LNCaP clone FGC (cell line): ENCODE results near the gene GFPT2.

Experiments used
- DNase-seq: peaks from one replicate; pipeline ENCODE4 v3.0.0-alpha.2; 2011; ENCODE audit warnings: low read depth
- H3K4me3 ChIP-seq: 2 replicates; pipeline ENCODE4 v1.5.1; 2011; ENCODE audit warnings: mild to moderate bottlenecking, low read depth, low read length, control low read depth
- TF ChIP-seq, protein P1 (sequence below): IDR thresholded peaks from 2 replicates; pipeline ENCODE4 v1.5.1; 2012; ENCODE audit warnings: mild to moderate bottlenecking; ENCODE audit not compliant: control insufficient read depth, insufficient read depth; ENCODE audit errors: extremely low read depth

GFPT2 gene

DNA sequence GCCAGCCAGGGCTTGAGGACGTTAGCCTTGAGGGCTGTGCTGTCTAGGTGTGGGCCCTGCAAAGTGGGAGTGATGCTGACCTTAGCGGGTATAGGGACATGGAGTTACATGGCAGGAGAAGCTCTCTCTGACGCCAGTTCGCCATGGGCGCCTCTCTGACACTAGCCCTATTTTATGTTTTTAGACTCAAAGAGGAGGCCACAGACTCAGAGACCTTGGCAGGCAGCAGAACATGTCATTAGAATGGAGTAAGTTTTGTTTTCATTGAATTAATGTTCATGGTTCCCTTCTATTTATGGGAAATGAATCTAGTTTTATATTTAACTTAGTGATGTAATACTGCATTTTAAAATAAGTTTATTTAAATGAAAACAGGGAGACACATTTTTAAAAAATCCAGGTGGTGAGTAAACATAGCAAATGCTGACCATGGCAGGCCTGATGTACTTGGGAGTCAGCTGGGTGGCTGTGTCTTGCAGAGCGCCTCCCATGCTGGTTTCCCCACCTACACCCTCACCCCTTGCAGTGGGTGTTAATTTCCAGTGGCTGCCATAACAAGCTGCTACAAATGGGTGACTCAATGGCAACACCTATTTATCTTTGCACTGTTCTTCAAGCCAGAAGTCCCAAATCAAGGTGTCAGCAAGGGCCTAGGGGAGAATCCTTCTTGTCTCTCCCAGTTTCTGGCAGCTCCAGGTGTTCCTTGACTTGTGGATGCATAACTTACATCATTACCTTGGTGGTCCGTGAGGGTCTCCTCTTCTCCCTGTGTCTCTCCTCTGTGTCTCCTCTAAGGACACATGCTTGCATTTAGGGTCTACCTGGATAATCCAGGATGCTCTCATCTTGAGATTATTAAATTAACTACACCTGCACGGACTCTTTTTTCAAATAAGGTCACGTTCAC is 25.6 kb upstream of the GFPT2 start:
- no peak overlapping the region for H3K4me3 ChIP-seq
- TF ChIP-seq, protein P1, sequence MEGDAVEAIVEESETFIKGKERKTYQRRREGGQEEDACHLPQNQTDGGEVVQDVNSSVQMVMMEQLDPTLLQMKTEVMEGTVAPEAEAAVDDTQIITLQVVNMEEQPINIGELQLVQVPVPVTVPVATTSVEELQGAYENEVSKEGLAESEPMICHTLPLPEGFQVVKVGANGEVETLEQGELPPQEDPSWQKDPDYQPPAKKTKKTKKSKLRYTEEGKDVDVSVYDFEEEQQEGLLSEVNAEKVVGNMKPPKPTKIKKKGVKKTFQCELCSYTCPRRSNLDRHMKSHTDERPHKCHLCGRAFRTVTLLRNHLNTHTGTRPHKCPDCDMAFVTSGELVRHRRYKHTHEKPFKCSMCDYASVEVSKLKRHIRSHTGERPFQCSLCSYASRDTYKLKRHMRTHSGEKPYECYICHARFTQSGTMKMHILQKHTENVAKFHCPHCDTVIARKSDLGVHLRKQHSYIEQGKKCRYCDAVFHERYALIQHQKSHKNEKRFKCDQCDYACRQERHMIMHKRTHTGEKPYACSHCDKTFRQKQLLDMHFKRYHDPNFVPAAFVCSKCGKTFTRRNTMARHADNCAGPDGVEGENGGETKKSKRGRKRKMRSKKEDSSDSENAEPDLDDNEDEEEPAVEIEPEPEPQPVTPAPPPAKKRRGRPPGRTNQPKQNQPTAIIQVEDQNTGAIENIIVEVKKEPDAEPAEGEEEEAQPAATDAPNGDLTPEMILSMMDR: no peak
- DNase-seq: no peak

DNA sequence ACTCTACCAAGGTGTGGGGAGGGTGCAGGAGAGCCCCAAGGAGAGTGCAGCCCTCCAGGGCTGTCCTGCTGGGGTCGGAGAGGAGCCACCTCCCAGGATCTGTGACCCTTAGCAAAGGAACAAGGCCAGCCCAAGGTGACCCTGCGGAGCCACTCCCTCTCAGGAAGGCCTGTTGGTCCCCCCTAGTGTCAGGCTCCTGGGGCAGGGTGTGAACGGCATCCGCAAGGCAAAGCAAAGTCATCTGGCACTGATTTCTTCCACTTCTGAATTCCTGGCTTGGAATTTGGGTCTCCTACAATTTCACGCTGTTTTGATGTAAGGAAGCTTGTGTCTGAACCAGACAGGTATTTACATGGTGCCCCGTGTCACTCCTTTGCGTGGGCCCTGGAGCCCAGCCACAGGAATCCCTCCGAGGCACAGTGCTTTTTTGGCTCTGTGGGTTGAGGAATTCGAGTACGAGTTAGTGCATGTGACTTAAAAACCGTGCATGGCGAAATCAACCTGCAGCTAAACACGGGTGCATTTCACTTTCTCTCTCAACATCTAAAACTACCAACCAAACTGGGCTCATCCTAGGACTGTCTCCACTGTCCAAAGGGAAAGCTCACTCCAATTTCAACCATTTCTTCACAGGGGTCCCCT is 24.5 kb upstream of the GFPT2 start:
- no peak overlapping the region for H3K4me3 ChIP-seq
- TF ChIP-seq, protein P1: no peak
- DNase-seq: no peak

DNA sequence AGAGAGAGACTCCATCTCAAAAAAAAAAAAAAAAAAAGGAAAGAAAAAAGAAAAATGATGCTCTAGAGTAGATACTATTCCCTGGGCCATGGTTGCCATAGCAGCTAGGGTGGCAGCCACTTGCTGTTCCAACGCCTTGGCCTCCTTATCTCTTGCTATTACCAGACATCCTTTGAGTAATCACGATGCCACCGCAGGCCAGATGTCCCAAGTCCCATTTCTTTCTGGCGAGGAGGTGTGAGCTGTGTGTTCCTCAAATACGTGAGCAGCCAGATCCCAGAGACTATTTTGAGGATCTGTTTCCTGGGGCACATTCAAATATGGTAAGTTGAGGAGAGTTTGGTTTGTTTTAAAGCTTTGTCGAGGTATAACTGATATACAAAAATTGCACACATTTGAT is 23.4 kb upstream of the GFPT2 start:
- no peak for DNase-seq
- TF ChIP-seq, protein P1: no peak
- no peak overlapping the region for H3K4me3 ChIP-seq

DNA sequence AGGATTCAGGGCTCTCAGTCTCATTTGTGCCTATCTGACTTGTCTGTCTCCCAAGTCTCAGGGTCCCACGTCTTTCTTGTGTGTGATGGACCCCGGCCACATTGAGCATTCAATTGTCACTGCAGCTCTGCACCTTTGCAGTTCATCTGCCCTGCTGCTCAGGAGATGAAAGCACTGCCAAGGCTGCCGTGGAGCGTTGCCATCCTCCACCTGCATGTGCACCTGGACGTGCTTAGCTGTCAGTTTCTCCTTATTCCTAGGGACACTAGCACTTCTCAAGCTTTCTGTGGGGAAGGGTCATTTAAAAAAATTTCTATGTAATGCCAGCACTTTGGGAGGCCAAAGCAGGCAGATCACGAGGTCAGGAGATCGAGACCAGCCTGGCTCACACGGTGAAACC is 22.8 kb upstream of the GFPT2 start:
- no peak for DNase-seq
- no peak overlapping the region for H3K4me3 ChIP-seq
- TF ChIP-seq, protein P1: no peak

DNA sequence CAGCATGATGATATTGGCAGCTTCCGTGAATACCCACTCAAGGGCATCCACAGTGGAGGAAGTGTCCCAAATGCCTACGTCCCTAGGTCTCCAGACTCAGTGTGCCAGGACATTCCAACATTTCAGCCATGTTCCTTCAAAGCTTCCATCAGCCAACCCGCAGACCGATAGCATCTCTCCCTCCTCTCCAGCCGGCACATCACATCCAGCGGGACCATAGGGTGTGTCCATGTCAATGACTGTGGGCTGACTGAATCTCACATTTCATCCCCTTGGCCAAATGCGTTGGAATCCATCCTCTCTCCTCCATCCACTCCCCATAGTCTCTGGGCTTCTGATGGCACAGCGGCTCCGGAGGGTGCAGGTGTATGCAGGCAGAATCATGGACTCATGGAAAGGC is 22.2 kb upstream of the GFPT2 start:
- DNase-seq: no peak
- TF ChIP-seq, protein P1: no peak
- H3K4me3 ChIP-seq: no peak overlapping the region

DNA sequence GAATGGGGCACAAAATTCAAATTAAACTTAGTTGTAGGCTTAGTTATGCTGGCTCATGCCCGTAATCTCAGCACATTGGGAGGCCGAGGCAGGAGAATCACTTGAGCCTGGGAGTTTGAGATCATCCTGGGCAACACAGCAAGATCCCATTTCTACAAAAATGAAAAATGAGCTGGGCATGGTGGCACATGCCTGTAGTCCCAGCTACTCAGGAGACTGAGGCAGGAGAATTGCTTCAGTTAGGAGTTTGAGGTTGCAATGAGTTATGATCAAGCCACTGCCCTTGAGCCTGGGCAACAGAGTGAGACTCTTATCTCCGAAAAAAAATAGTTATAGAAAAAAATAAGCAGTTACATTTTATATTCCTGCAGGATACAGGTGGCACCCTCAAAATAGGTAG is 20.7 kb upstream of the GFPT2 start:
- no peak for DNase-seq
- H3K4me3 ChIP-seq: no peak overlapping the region
- TF ChIP-seq, protein P1: no peak
